Astrocyte of the cerebellum (primary cell): Measurements from ENCODE around the gene PKD1.

Experiments
- DNase-seq: peaks from one replicate; pipeline ENCODE4 v3.0.0-alpha.2; 2011; ENCODE audit warnings: low read depth
- H3K4me3 ChIP-seq: 2 replicates; pipeline ENCODE4 v1.5.1; 2011; ENCODE audit warnings: mild to moderate bottlenecking, low read depth, low read length, moderate library complexity
- CTCF ChIP-seq: IDR thresholded peaks from 2 replicates; pipeline ENCODE4 v1.5.1; 2012; ENCODE audit warnings: low read length, low read depth, moderate library complexity, mild to moderate bottlenecking; ENCODE audit errors: missing control alignments
- in situ Hi-C: cut with HindIII; loops from 2 replicates; pipeline ENCODE4 v1.10.0; 2017; ENCODE audit warnings: low sequenced_read_pairs

The PKD1 gene

GRCh38 chr16:2058872-2059271 is 76.8 kb downstream of the PKD1 start:
- no peak overlapping the region for H3K4me3 ChIP-seq
- no peak for DNase-seq
- in situ Hi-C loops = no loop called here
- no peak for TF ChIP-seq CTCF

GRCh38 chr16:2058420-2058819 is 77.3 kb downstream of the PKD1 start:
- H3K4me3 ChIP-seq = no peak overlapping the region
- in situ Hi-C loops = no loop called here
- no peak for TF ChIP-seq CTCF
- DNase-seq = no peak

- no peak overlapping the region for H3K4me3 ChIP-seq
- in situ Hi-C loops = no loop called here
- DNase-seq = no peak
- no peak for TF ChIP-seq CTCF
Observed at GRCh38 chr16:2057438-2057837, 78.3 kb downstream of the PKD1 start.

GRCh38 chr16:2056681-2057407 is 78.9 kb downstream of the PKD1 start:
- peak; percentile 18 for TF ChIP-seq CTCF
- in situ Hi-C loops = no loop called here
- no peak overlapping the region for H3K4me3 ChIP-seq
- no peak for DNase-seq

- no peak for DNase-seq
- in situ Hi-C loops = no loop called here
- TF ChIP-seq CTCF = peak; percentile 28
- H3K4me3 ChIP-seq = no peak overlapping the region
Observed at GRCh38 chr16:2056077-2056476, 79.6 kb downstream of the PKD1 start.

GRCh38 chr16:2054543-2055245 is 81.0 kb downstream of the PKD1 start:
- in situ Hi-C loops = no loop called here
- DNase-seq = no peak
- H3K4me3 ChIP-seq = no peak overlapping the region
- no peak for TF ChIP-seq CTCF
